CD4-positive, alpha-beta T cell treated with Interleukin-6 at 100 ng/mL for 8 hours (primary cell): ENCODE results near the gene CLOCK.

Experiments used
- DNase-seq: peaks from one replicate; pipeline ENCODE4 v3.0.0-alpha.2; 2020; ENCODE audit warnings: mixed read lengths, low spot score

The CLOCK gene

GRCh38 chr4:55543858-55544257, 2.9 kb downstream of the CLOCK start:
- DNase-seq: no peak

GRCh38 chr4:55540271-55540670, 6.4 kb downstream of the CLOCK start:
- no peak for DNase-seq

- no peak for DNase-seq
Observed at GRCh38 chr4:55539658-55540057, 7.1 kb downstream of the CLOCK start.

GRCh38 chr4:55538531-55538930, 8.2 kb downstream of the CLOCK start:
- DNase-seq: no peak

- DNase-seq: no peak
Observed at GRCh38 chr4:55534306-55534705, 12.4 kb downstream of the CLOCK start.

- no peak for DNase-seq
Observed at GRCh38 chr4:55530691-55531090, 16.0 kb downstream of the CLOCK start.

GRCh38 chr4:55530167-55530566, 16.5 kb downstream of the CLOCK start:
- DNase-seq: no peak

GRCh38 chr4:55528491-55528890, 18.2 kb downstream of the CLOCK start:
- DNase-seq: no peak

- no peak for DNase-seq
Observed at GRCh38 chr4:55524844-55525571, 21.7 kb downstream of the CLOCK start.

GRCh38 chr4:55518442-55518841, 28.3 kb downstream of the CLOCK start:
- no peak for DNase-seq

- DNase-seq: no peak
Observed at GRCh38 chr4:55517526-55518229, 29.0 kb downstream of the CLOCK start.

- DNase-seq: no peak
Observed at GRCh38 chr4:55512922-55513571, 33.7 kb downstream of the CLOCK start.

GRCh38 chr4:55512077-55512476, 34.6 kb downstream of the CLOCK start:
- no peak for DNase-seq

GRCh38 chr4:55510685-55511084, 36.0 kb downstream of the CLOCK start:
- DNase-seq: no peak

GRCh38 chr4:55509266-55509665, 37.4 kb downstream of the CLOCK start:
- DNase-seq: no peak

GRCh38 chr4:55507612-55508011, 39.1 kb downstream of the CLOCK start:
- no peak for DNase-seq

- DNase-seq: no peak
Observed at GRCh38 chr4:55503169-55503568, 43.5 kb downstream of the CLOCK start.

- DNase-seq: no peak
Observed at GRCh38 chr4:55500072-55500471, 46.6 kb downstream of the CLOCK start.

GRCh38 chr4:55499495-55499894, 47.2 kb downstream of the CLOCK start:
- DNase-seq: no peak

GRCh38 chr4:55498051-55498450, 48.7 kb downstream of the CLOCK start:
- no peak for DNase-seq

- no peak for DNase-seq
Observed at GRCh38 chr4:55491486-55491885, 55.2 kb downstream of the CLOCK start.

- no peak for DNase-seq
Observed at GRCh38 chr4:55488716-55489115, 58.0 kb downstream of the CLOCK start.

- no peak for DNase-seq
Observed at GRCh38 chr4:55485821-55486220, 60.9 kb downstream of the CLOCK start.
